Left ventricle myocardium superior (tissue), 1 donor: ENCODE measurements around the gene EDC3. TPM values are rescaled to one million over a fixed set of nuclear protein-coding genes. Genes with fewer than 3 reads are reported as not detected.

Source experiments
- ATAC-seq: fragments of 200-7000 bp; cut with Tn5 transposase; one replicate; pipeline ENCODE4 v1.9.1; 2020; ENCODE audit warnings: mild to moderate bottlenecking, moderate library complexity
- DNase-seq: peaks from one replicate; pipeline ENCODE4 v3.0.0-alpha.2; 2020
- intact Hi-C: fragments of 100-400 bp; cut with micrococcal nuclease; formaldehyde crosslinking; loops from one replicate; pipeline ENCODE4 v1.11.0; 2022
- total RNA-seq: library from RNA; stranded (reverse); fragmentation: NEBNext Ultra II Directional; extraction: Animal tissue kit (Norgen Biotek cat#: 25700); gene quantifications from one replicate; pipeline ENCODE4 v1.2.1, GENCODE V29; 2021
- donor health status: DM: no; HTN: yes; CAD: no; lungs with severe emphysema.

The EDC3 gene
- total RNA-seq, 1 donor from 2014 or later: 16.1 TPM

DNA sequence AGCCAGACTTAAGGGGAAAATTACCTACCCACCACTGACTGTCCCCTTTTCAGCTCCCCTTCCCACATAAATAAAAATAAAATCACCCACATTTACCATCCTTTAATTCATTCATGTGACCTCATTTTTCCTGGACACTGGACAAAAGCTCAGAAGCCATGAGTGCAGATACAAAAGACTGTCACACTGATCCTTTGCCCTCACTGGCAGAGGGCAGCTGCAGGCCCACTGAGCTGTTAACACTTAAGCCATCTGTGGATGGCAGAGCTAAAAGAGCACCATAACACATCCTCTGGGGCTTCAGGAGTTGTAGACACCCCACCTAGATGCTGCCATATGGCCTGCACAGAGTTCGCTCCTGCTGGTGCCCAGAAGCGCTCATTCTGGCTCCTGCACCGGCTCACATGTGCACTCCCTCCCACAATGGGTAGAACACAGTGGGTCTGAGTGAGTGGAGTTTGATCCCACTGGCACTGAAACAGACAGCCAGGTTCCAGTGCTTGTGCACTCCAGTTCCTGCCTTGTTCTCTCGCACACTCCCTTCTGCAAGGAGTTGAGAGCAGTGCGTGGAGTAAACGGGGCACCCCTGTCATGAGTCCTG, 38.8 kb downstream of the EDC3 start:
- intact Hi-C loops: no loop called here
- DNase-seq: no peak
- no peak for ATAC-seq

- intact Hi-C loops: no loop called here
- ATAC-seq (no peak), DNase-seq (no peak)
Measured at GRCh38 chr15:74655424-74655823, 40.4 kb downstream of the EDC3 start.

- DNase-seq: no peak
- ATAC-seq: peak; percentile 77
- intact Hi-C loops: no loop called here
Measured at GRCh38 chr15:74653426-74654102, 42.3 kb downstream of the EDC3 start.

DNA sequence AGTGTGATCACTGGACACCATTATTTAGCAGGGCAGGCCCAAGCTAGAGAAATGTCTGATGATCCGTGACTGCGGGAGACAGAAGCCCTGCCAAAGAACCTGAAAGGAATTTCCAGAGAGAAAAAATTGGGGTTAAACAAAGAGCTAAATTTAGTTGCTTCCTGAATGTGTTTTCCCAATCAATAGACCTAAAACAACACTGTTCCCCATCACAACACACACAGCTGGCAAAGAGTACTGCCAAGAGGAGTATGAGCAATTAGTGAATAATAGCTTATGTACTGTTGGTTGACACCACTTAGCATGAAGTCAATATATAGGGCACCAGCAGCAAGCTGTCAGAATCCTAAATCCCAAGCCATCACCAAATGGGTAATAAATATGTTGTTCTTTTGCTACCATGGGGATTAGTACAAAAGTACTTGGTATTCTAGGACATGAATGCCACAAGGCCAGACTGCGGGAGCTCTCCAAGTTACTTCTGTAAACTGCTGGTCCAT, 44.5 kb downstream of the EDC3 start:
- peak; percentile 16 for ATAC-seq

GRCh38 chr15:74648051-74648842, 47.6 kb downstream of the EDC3 start:
- intact Hi-C loops: no loop called here
- no peak for ATAC-seq
- no peak for DNase-seq

More for the DNA sequence above, 44.5 kb downstream of the EDC3 start:
- DNase-seq: no peak
- intact Hi-C loops: no loop called here

DNA sequence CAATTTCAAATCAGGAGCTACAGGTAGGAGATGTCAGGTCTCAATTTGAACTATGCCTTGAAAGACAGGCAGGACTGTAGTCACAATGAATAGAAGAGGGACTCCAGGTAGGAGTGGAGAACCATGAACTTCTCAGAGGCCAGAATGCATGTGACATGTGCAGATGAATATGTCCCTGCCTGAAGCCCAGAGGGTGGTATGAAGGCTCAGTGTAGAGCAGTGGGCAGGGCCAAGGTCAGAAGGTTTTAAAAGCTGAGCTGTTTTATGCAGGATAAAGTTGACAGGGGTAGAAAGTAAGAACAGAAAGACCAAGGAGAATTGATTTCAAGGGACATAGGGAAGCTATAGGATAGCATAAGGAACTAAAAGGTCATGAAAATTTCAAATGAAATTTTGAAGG, 49.3 kb downstream of the EDC3 start:
- intact Hi-C loops: no loop called here
- DNase-seq (no peak), ATAC-seq (no peak)

GRCh38 chr15:74643665-74644204, 52.1 kb downstream of the EDC3 start:
- DNase-seq: no peak
- ATAC-seq: no peak
- intact Hi-C loops: no loop called here

- DNase-seq: no peak
- peak; percentile 38 for ATAC-seq
- intact Hi-C loops: no loop called here
Measured at GRCh38 chr15:74642734-74643664, 52.8 kb downstream of the EDC3 start.

DNA sequence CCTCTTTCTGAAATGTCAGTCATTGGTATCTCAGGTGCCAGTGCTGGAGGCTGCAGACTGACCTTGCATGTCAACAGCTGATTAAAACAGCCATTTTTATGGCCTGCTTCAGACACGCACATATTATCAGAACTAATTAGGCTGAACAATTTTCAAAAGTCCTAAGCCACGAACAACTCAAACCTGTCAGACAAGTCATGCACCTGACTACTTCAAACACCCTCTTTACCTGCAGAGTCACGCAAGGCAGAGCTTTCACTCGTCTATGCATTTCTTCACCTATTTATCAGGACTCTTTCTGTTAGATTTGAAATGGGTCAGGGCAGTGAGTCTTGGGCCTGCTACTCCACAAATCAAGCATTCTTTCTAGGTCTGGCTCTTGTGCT, 53.5 kb downstream of the EDC3 start:
- DNase-seq: no peak
- peak; percentile 47 for ATAC-seq
- intact Hi-C loops: no loop called here

- intact Hi-C loops: no loop called here
- DNase-seq: no peak
- ATAC-seq: no peak
Measured at GRCh38 chr15:74641151-74641550, 54.7 kb downstream of the EDC3 start.

DNA sequence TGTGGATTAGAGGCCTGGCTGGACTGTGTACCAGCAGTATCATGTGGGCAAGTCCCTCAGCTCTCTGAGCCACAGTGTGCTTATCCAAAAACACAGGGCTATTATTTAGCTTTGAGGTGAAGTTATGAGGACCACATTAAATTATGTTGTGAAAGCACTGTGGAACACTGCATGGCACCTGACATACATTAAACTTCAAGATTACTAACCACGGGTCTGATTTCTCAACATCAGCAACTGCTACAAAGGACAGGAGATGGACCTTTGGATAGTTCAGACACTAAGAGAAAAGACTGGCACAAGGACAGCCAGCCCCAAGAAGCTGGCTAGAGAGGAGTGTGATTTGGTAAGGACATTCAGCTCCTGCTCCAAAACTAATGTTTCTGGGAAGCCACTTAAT, 58.8 kb downstream of the EDC3 start:
- ATAC-seq: no peak
- DNase-seq: no peak
- intact Hi-C loops: loop anchor here (5.0 to 10.0 kb wide), 2 partner anchors 130 to 262 kb away; no protein-coding TSS in a partner anchor

- intact Hi-C loops: loop anchor here (5.0 to 10.0 kb wide), 2 partner anchors 132 to 260 kb away; no protein-coding TSS in a partner anchor
- ATAC-seq (peak; percentile 69), DNase-seq (peak; percentile 71)
Measured at GRCh38 chr15:74635228-74635627, 60.6 kb downstream of the EDC3 start.

- no peak for DNase-seq
- no peak for ATAC-seq
- intact Hi-C loops: loop anchor here (10.0 kb wide), 1 partner anchor 259 kb away; no protein-coding TSS in a partner anchor
Measured at GRCh38 chr15:74633781-74634180, 62.0 kb downstream of the EDC3 start.

GRCh38 chr15:74632601-74633000, 63.2 kb downstream of the EDC3 start:
- no peak for DNase-seq
- no peak for ATAC-seq
- intact Hi-C loops: loop anchor here (10.0 kb wide), 1 partner anchor 258 kb away; no protein-coding TSS in a partner anchor

DNA sequence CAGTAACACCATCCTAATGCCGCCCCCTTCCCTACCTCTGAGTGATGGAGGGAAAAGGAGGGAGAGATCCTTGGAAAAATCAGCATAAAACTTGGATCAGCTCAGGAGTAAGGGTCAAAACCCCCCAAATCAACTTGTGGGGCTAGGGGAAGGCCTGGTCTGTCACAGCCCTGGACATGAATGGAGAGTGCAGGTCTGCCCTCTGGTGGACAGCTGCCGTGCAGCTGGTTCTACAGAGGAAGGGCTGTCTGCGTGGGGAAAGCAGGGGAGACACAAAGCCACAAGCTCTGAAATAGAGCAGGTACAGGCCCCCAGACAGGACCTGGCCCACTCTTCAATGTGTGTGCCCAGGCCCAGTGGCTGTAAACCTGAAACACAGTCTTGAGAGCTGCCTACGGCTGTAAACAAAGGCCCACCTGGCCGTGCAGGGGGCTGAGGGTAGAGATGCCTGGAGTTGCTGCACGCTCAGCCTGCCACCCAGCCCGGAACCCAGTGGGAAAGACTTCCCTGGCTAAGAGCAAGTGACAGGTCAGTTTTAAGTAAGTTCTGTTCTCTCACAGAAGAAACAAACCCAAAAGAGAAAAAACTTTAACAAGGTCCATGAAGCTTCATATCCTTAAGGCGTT, 63.8 kb downstream of the EDC3 start:
- peak; percentile 68 for ATAC-seq
- peak; percentile 74 for DNase-seq
- intact Hi-C loops: loop anchor here (10.0 kb wide), 1 partner anchor 257 kb away; no protein-coding TSS in a partner anchor

GRCh38 chr15:74631408-74631807, 64.4 kb downstream of the EDC3 start:
- no peak for DNase-seq
- no peak for ATAC-seq
- intact Hi-C loops: loop anchor here (10.0 kb wide), 1 partner anchor 257 kb away; no protein-coding TSS in a partner anchor

GRCh38 chr15:74631087-74631385, 64.8 kb downstream of the EDC3 start:
- DNase-seq: no peak
- intact Hi-C loops: loop anchor here (10.0 kb wide), 1 partner anchor 256 kb away; no protein-coding TSS in a partner anchor

More at GRCh38 chr15:74631087-74631385, 64.8 kb downstream of the EDC3 start:
- ATAC-seq: no peak
